Omental fat pad (tissue), 4 donors: Measurements from ENCODE around the gene ACOXL. TPM values are rescaled to one million over a fixed set of nuclear protein-coding genes. Genes with fewer than 3 reads are reported as not detected.

Experiments
- ATAC-seq: fragments of 150-250 bp; one replicate; pipeline ENCODE4 v1.9.1; 2016; ENCODE audit warnings: mild to moderate bottlenecking, moderate library complexity; ENCODE audit not compliant: low FRiP score
- DNase-seq: peaks from one replicate; pipeline ENCODE4 v3.0.0-alpha.2; 2019; ENCODE audit warnings: low spot score
- total RNA-seq, 4 donors: library from RNA; depleted of rRNA; stranded (reverse); fragments of >200 nt; gene quantifications; one replicate each; pipeline ENCODE4 v1.1.0, GENCODE V29; 2016
- TF ChIP-seq, protein P1 (sequence below), 3 donors: fragments of 450-650 bp; IDR thresholded peaks; one replicate each; pipeline ENCODE4 v1.5.1; 2016 to 2017; ENCODE audit warnings: antibody characterized with exemption in 3 of 3, mild to moderate bottlenecking in 3 of 3, moderate library complexity in 2 of 3

ACOXL gene
- total RNA-seq, 4 donors from 2014 or later: 0.12 to 0.84 TPM; not detected in 2

GRCh38 chr2:111015283-111015995 lies 283.1 kb downstream of the ACOXL start:
- DNase-seq (no peak), ATAC-seq (no peak)
- TF ChIP-seq, protein P1, sequence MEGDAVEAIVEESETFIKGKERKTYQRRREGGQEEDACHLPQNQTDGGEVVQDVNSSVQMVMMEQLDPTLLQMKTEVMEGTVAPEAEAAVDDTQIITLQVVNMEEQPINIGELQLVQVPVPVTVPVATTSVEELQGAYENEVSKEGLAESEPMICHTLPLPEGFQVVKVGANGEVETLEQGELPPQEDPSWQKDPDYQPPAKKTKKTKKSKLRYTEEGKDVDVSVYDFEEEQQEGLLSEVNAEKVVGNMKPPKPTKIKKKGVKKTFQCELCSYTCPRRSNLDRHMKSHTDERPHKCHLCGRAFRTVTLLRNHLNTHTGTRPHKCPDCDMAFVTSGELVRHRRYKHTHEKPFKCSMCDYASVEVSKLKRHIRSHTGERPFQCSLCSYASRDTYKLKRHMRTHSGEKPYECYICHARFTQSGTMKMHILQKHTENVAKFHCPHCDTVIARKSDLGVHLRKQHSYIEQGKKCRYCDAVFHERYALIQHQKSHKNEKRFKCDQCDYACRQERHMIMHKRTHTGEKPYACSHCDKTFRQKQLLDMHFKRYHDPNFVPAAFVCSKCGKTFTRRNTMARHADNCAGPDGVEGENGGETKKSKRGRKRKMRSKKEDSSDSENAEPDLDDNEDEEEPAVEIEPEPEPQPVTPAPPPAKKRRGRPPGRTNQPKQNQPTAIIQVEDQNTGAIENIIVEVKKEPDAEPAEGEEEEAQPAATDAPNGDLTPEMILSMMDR (IDR thresholded peaks at IDR 0.05): no peak

- no peak for DNase-seq
- TF ChIP-seq, protein P1 (IDR thresholded peaks at IDR 0.05): no peak
- ATAC-seq: no peak
Observed at GRCh38 chr2:111017034-111017622, 284.8 kb downstream of the ACOXL start.

DNA sequence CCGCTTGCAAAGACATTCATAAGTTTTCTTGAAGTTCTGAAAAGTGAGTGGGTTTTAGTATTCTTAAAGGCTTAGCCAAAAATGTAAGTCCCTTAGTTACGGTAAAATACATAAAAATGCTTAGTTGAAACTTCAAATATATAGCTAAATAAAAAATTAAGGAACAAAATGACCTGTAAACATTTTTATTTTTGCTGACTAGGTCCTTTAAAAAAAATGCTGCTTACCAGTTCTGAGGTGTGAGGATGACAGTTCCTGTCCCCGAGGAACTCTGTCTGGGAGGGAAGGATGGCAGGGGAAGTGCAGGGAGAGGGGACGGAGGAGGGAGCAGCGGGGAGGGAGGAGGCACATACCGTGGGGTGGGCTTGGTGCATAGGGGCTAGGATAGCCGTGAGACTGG lies 285.5 kb downstream of the ACOXL start:
- TF ChIP-seq, protein P1 (IDR thresholded peaks at IDR 0.05): no peak
- DNase-seq: no peak
- ATAC-seq: no peak

DNA sequence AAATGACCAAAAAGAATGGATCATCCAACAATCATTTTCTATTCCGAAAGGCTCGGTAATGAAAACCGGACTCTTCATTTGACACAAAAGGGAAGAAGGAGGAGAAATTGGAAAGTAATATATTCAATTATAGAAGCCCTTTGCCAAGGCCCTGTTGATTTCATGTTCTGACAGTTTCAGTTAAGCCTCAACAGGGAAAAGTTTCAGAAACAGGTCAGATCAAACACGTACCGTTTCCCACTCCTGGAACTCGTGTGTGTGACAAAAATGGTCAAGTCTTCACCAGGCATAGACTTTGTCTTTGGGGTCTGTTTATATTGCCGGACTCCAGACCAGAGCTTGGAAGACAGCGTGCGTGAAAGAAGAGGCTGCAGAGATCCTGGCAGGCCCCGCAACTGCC lies 287.0 kb downstream of the ACOXL start:
- ATAC-seq: no peak
- TF ChIP-seq, protein P1 (IDR thresholded peaks at IDR 0.05): no peak
- DNase-seq: no peak

DNA sequence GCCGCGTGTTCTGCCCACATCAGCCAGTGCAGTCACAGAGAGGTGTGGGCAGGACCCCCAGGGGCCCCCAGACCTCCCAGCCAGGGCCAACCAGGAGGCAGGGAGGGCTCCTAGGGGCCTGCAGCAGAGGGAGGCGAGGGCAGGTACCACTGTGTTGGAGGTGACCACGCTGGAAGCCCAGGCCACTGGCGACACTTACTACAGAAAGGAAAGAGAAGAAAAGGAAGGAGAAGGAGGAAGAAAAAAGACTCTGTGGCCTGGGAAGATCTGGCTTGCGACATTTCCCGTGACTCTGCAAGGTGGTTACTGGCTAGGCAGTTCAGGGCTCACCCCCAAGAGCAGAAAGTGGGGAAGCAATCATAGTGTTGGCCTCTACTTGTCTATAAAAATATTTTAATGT lies 290.3 kb downstream of the ACOXL start:
- TF ChIP-seq, protein P1 (IDR thresholded peaks at IDR 0.05): no peak
- DNase-seq (no peak), ATAC-seq (no peak)

- no peak for ATAC-seq
- no peak for DNase-seq
- TF ChIP-seq, protein P1 (IDR thresholded peaks at IDR 0.05): no peak
Observed at GRCh38 chr2:111024496-111024895, 292.1 kb downstream of the ACOXL start.

DNA sequence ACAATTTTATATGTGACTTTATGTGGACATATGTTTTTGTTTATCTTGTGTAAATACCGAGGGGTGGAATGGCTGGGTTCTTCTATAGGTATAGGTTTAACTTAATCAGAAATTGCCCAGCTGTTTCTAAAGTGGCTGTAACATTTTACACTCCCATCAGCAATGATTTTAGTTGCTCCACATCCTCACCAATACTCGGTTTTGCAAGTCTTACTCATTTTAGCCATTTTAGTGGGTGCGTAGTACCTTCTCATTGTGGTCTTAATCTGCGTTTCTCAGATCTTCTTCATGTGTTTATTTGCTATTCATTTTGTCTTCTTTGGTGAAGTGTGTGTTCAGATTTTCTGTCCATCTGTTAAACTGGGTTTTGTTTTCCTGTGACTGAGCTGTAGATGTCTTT lies 292.9 kb downstream of the ACOXL start:
- ATAC-seq (no peak), DNase-seq (no peak)
- TF ChIP-seq, protein P1 (IDR thresholded peaks at IDR 0.05): no peak
